SK-N-SH (cell line): ENCODE data around the gene SDK1.

Experiments used
- CTCF ChIP-seq: fragments of 200-600 bp; sonication (generic); IDR thresholded peaks from 2 replicates; pipeline ENCODE4 v1.6.1; 2017; ENCODE audit warnings: antibody characterized with exemption, mild to moderate bottlenecking, moderate library complexity
- EP300 ChIP-seq, 2 experiments: IDR thresholded peaks; 2 replicates each; pipeline versions ENCODE4 v1.4.0 to v1.6.1; 2012; ENCODE audit warnings: borderline replicate concordance in 1 of 2, low read depth in 1 of 2, low read length in 1 of 2
- NFIC ChIP-seq: IDR thresholded peaks from 2 replicates; pipeline ENCODE4 v1.4.0; 2012; ENCODE audit warnings: borderline replicate concordance
- TCF12 ChIP-seq: IDR thresholded peaks from 2 replicates; pipeline ENCODE4 v1.4.0; 2012
- YY1 ChIP-seq: IDR thresholded peaks from 2 replicates; pipeline ENCODE4 v1.4.0; 2012; ENCODE audit warnings: low read depth, mild to moderate bottlenecking
- TF ChIP-seq, protein P1 (sequence below): IDR thresholded peaks from 2 replicates; pipeline ENCODE4 v1.4.0; 2012; ENCODE audit warnings: low read depth

GRCh38 chr7:4202154-4202736 is 901.2 kb downstream of the SDK1 start:
- no peak for TF ChIP-seq NFIC
- TF ChIP-seq CTCF = no peak
- TF ChIP-seq, protein P1, sequence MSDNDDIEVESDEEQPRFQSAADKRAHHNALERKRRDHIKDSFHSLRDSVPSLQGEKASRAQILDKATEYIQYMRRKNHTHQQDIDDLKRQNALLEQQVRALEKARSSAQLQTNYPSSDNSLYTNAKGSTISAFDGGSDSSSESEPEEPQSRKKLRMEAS = no peak
- no peak for TF ChIP-seq EP300 (IDR thresholded peaks at IDR 0.05; ENCODE audit: borderline replicate concordance in 1 of 2, low read depth in 1 of 2, low read length in 1 of 2)
- TF ChIP-seq YY1 = no peak
- no peak for TF ChIP-seq TCF12
